Neuronal stem cell (in vitro differentiated cells): ENCODE measurements around the gene UMOD.
"Not testable (repeated sequence)": the region's sequence is repeated elsewhere in the genome, so short reads cannot be mapped to it uniquely, and the experiment has no call there.

Source experiments
- DNase-seq: peaks from one replicate; pipeline ENCODE4 v3.0.0-alpha.2; 2013; ENCODE audit warnings: low spot score
- H2AFZ ChIP-seq: one replicate; pipeline ENCODE4 v1.6.1; 2013; ENCODE audit warnings: mild to moderate bottlenecking, low read length, inconsistent platforms
- H2AK5ac ChIP-seq: 2 replicates; pipeline ENCODE4 v1.6.1; 2013; ENCODE audit warnings: low read depth, mild to moderate bottlenecking, inconsistent platforms, low read length, moderate library complexity, mixed read lengths
- H2BK120ac ChIP-seq: 2 replicates; pipeline ENCODE4 v1.6.1; 2013; ENCODE audit warnings: low read depth, mild to moderate bottlenecking, inconsistent platforms, low read length, moderate library complexity, mixed read lengths
- H2BK12ac ChIP-seq: one replicate; pipeline ENCODE4 v1.6.1; 2013; ENCODE audit warnings: low read length, inconsistent platforms
- H2BK15ac ChIP-seq: 2 replicates; pipeline ENCODE4 v1.6.1; 2013; ENCODE audit warnings: mild to moderate bottlenecking, low read length, inconsistent platforms, mixed read lengths
- H2BK5ac ChIP-seq: one replicate; pipeline ENCODE4 v1.6.1; 2013; ENCODE audit warnings: inconsistent platforms, mild to moderate bottlenecking, low read length, moderate library complexity
- H3K14ac ChIP-seq: one replicate; pipeline ENCODE4 v1.6.1; 2013; ENCODE audit warnings: low read length, inconsistent platforms
- H3K18ac ChIP-seq: 2 replicates; pipeline ENCODE4 v1.6.1; 2013; ENCODE audit warnings: low read length, inconsistent platforms
- H3K23ac ChIP-seq: 2 replicates; pipeline ENCODE4 v1.6.1; 2013; ENCODE audit warnings: low read depth, mild to moderate bottlenecking, mixed read lengths, low read length, inconsistent platforms; ENCODE audit not compliant: poor library complexity
- H3K27ac ChIP-seq: replicated peaks from 3 replicates; pipeline ENCODE4 v1.5.1; 2013; ENCODE audit warnings: low read length, inconsistent platforms
- H3K27me3 ChIP-seq, 3 experiments: 2 replicates each; pipeline ENCODE4 v1.6.1; 2013; ENCODE audit warnings: low read length in 3 of 3, mild to moderate bottlenecking in 2 of 3, inconsistent platforms in 1 of 3, low read depth in 1 of 3, mixed read lengths in 1 of 3, moderate library complexity in 1 of 3; ENCODE audit not compliant: control insufficient read depth in 3 of 3, insufficient read depth in 3 of 3
- H3K36me3 ChIP-seq, 2 donors: replicated peaks in 1 of 2; 2 replicates each; pipeline ENCODE4 v1.6.1; 2013; ENCODE audit warnings: low read length in 2 of 2; ENCODE audit not compliant: control insufficient read depth in 2 of 2, insufficient read depth in 2 of 2
- H3K4ac ChIP-seq: 2 replicates; pipeline ENCODE4 v1.6.1; 2013; ENCODE audit warnings: inconsistent platforms, mild to moderate bottlenecking, low read length, moderate library complexity
- H3K4me1 ChIP-seq, 2 donors: 1 replicate in 1 of 2; 2 replicates in 1 of 2; pipeline ENCODE4 v1.6.1; 2013; ENCODE audit warnings: low read length in 2 of 2, low read depth in 1 of 2; ENCODE audit not compliant: control insufficient read depth in 2 of 2, insufficient read depth in 1 of 2
- H3K4me2 ChIP-seq: one replicate; pipeline ENCODE4 v1.6.1; 2013; ENCODE audit warnings: mild to moderate bottlenecking, low read length, inconsistent platforms; ENCODE audit not compliant: insufficient read depth, poor library complexity, severe bottlenecking
- H3K4me3 ChIP-seq, 2 donors: 2 replicates each; pipeline ENCODE4 v1.5.1; 2013; ENCODE audit warnings: low read length in 2 of 2, mild to moderate bottlenecking in 2 of 2, inconsistent platforms in 1 of 2, moderate library complexity in 1 of 2
- H3K79me1 ChIP-seq: one replicate; pipeline ENCODE4 v1.6.1; 2013; ENCODE audit warnings: low read depth, mild to moderate bottlenecking, inconsistent platforms, low read length, moderate library complexity
- H3K9ac ChIP-seq: one replicate; pipeline ENCODE4 v1.6.1; 2013; ENCODE audit warnings: mild to moderate bottlenecking, low read depth, low read length, inconsistent platforms; ENCODE audit not compliant: poor library complexity
- H3K9me3 ChIP-seq, 2 donors: replicated peaks in 1 of 2; 2 replicates each; pipeline versions ENCODE3 to v1.6.1; 2013; ENCODE audit warnings: low read length in 2 of 2, mild to moderate bottlenecking in 2 of 2, inconsistent platforms in 1 of 2, low read depth in 1 of 2, mixed read lengths in 1 of 2, moderate library complexity in 1 of 2; ENCODE audit not compliant: control insufficient read depth in 2 of 2, insufficient read depth in 1 of 2
- H4K8ac ChIP-seq: one replicate; pipeline ENCODE4 v1.6.1; 2013; ENCODE audit warnings: low read depth, mild to moderate bottlenecking, inconsistent platforms, low read length, moderate library complexity
- H4K91ac ChIP-seq: one replicate; pipeline ENCODE4 v1.6.1; 2013; ENCODE audit warnings: low read length, low read depth, mild to moderate bottlenecking, inconsistent platforms; ENCODE audit not compliant: poor library complexity
- WGBS, 2 donors: extraction: QIAGEN DNeasy Blood & Tissue Kit; methylation state at CpG; one replicate each; pipeline ENCODE4 v1.1.7; 2013; ENCODE audit warnings: missing lambda C conversion rate in 2 of 2, mixed read lengths in 1 of 2; ENCODE audit not compliant: insufficient read length in 2 of 2, insufficient replicate concordance in 1 of 2; ENCODE audit errors: extremely low coverage in 2 of 2; 5-methylcytosine and 5-hydroxymethylcytosine counted together

UMOD gene

DNA sequence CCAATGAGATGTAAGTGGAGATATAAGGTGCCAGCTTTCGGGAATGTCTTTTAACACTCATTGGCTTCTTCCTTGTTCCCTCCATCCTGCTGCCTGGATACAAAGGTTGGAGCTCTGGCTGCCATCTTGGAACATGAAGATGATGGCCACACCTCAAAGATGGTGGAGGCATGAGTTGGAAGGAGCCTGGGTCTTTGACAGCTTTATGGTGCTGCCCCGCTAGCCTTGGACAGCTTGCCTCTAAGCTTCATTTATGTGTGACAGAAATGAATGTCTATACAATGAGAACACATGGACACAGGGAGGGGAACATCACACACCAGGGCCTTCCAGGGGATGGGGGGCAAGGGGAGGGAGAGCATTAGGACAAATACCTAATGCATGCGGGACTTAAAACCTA is 38.8 kb downstream of the UMOD start:
- H3K4me1 ChIP-seq, result no peaks in the 10 kb centered on the region
- no peak for DNase-seq
- H2BK15ac ChIP-seq, result no peak overlapping the region
- H3K36me3 ChIP-seq, result no peaks in the 10 kb centered on the region
- no peak overlapping the region for H3K4ac ChIP-seq
- no peak overlapping the region for H3K4me3 ChIP-seq
- no peak overlapping the region for H3K4me2 ChIP-seq
- no peak overlapping the region for H4K8ac ChIP-seq
- H3K9me3 ChIP-seq, result no peaks in the 10 kb centered on the region
- no peak overlapping the region for H3K18ac ChIP-seq
- H3K9ac ChIP-seq, result no peak overlapping the region
- no peak overlapping the region for H3K23ac ChIP-seq
- no CpG with 5 or more reads among the region's 3 CpGs for WGBS, 2 donors
- H2BK120ac ChIP-seq, result no peak overlapping the region
- H3K27me3 ChIP-seq, result no peaks in the 10 kb centered on the region
- no peaks in the 10 kb centered on the region for H3K79me1 ChIP-seq
- H3K27ac ChIP-seq, result no peak overlapping the region
- no peak overlapping the region for H2BK5ac ChIP-seq
- H3K14ac ChIP-seq, result no peak overlapping the region
- no peak overlapping the region for H4K91ac ChIP-seq
- H2AK5ac ChIP-seq, result no peak overlapping the region
- H2BK12ac ChIP-seq, result no peak overlapping the region
- H2AFZ ChIP-seq, result no peak overlapping the region

GRCh38 chr16:20312536-20313095 is 39.9 kb downstream of the UMOD start:
- H3K9me3 ChIP-seq, H3K36me3 ChIP-seq, H4K91ac ChIP-seq, H3K4me1 ChIP-seq, H2BK12ac ChIP-seq, H2AK5ac ChIP-seq, H3K14ac ChIP-seq, H3K27me3 ChIP-seq, H2BK120ac ChIP-seq, H3K4ac ChIP-seq, H2BK5ac ChIP-seq, H3K27ac ChIP-seq, H3K4me2 ChIP-seq, H2BK15ac ChIP-seq, H2AFZ ChIP-seq, H3K23ac ChIP-seq, H3K4me3 ChIP-seq, DNase-seq, H3K9ac ChIP-seq, H4K8ac ChIP-seq, H3K79me1 ChIP-seq, H3K18ac ChIP-seq: not testable (repeated sequence)
- WGBS, 2 donors, result no CpG with 5 or more reads among the region's 7 CpGs

DNA sequence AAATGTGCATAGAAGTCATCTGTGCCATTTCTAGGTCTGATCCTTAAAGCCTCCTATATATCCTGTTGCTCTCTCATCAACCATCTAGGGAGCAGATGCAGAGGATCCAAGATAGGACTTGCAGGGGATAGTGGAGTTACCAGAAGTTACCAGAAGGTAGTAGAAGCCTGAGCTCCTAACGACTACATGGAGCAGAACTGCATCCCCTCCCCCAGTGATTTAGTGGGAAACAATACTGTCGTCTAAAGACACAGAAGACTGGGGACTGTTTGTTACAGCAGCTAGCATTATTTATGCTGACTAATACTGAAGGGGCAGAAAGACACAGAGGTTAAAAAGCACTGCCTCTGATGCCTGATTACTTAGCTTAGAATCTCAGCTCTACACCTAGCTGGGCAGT is 41.0 kb downstream of the UMOD start:
- Histone ChIP-seq H3K79me1 (no peaks in the 10 kb centered on the region), H3K9ac (no peak overlapping the region), H4K8ac (no peak overlapping the region), H3K18ac (no peak overlapping the region), H3K9me3 (no peaks in the 10 kb centered on the region), H2AK5ac (no peak overlapping the region), H3K4me1 (no peaks in the 10 kb centered on the region), H3K27me3 (no peaks in the 10 kb centered on the region), H2BK15ac (no peak overlapping the region), H3K4me2 (no peak overlapping the region), H3K36me3 (no peaks in the 10 kb centered on the region), H3K27ac (no peak overlapping the region), H2BK5ac (no peak overlapping the region), H3K4ac (no peak overlapping the region), H3K4me3 (no peak overlapping the region), H2BK12ac (no peak overlapping the region), H4K91ac (no peak overlapping the region), H3K14ac (no peak overlapping the region), H2BK120ac (no peak overlapping the region), H2AFZ (no peak overlapping the region), H3K23ac (no peak overlapping the region)
- no peak for DNase-seq
- no CpG with 5 or more reads among the region's 2 CpGs for WGBS, 2 donors

- Histone ChIP-seq H4K91ac (no peak overlapping the region), H3K4me3 (no peak overlapping the region), H3K14ac (no peak overlapping the region), H3K27me3 (no peaks in the 10 kb centered on the region), H3K23ac (no peak overlapping the region), H3K4ac (no peak overlapping the region), H3K9ac (no peak overlapping the region), H2BK12ac (no peak overlapping the region), H2AFZ (no peak overlapping the region), H3K79me1 (no peaks in the 10 kb centered on the region), H2AK5ac (no peak overlapping the region), H2BK120ac (no peak overlapping the region), H3K36me3 (no peaks in the 10 kb centered on the region), H4K8ac (no peak overlapping the region), H3K9me3 (no peaks in the 10 kb centered on the region), H3K4me2 (no peak overlapping the region), H3K27ac (no peak overlapping the region), H3K18ac (no peak overlapping the region), H2BK5ac (no peak overlapping the region), H2BK15ac (no peak overlapping the region), H3K4me1 (no peaks in the 10 kb centered on the region)
- no CpG with 5 or more reads among the region's 11 CpGs for WGBS, 2 donors
- no peak for DNase-seq
These were observed 41.8 kb downstream of the UMOD start for GRCh38 chr16:20310421-20311395.
